H9 (cell line): ENCODE data around the gene IMPDH1. TPM values are rescaled to one million over a fixed set of nuclear protein-coding genes. Genes with fewer than 3 reads are reported as not detected.
A peak's percentile ranks its signal among the peaks of the same experiment; 100 is the strongest.

Experiments
- DNase-seq: peaks from one replicate; pipeline ENCODE4 v3.0.0-alpha.2; 2017
- H2AFZ ChIP-seq: one replicate; pipeline ENCODE4 v1.6.1; 2013; ENCODE audit warnings: mild to moderate bottlenecking, low read length, control low read depth, moderate library complexity
- H2AK5ac ChIP-seq: 2 replicates; pipeline ENCODE4 v1.6.1; 2013; ENCODE audit warnings: low read length, control low read depth, mixed read lengths; ENCODE audit not compliant: insufficient read length
- H2BK120ac ChIP-seq: one replicate; pipeline ENCODE4 v1.6.1; 2013; ENCODE audit warnings: low read depth, mild to moderate bottlenecking, low read length, control low read depth, inconsistent platforms; ENCODE audit not compliant: poor library complexity, severe bottlenecking
- H2BK12ac ChIP-seq: 2 replicates; pipeline ENCODE4 v1.6.1; 2013; ENCODE audit warnings: low read length, control low read depth, mixed read lengths, low read depth; ENCODE audit not compliant: insufficient read length
- H2BK15ac ChIP-seq: 2 replicates; pipeline ENCODE4 v1.6.1; 2013; ENCODE audit warnings: low read depth, low read length, control low read depth
- H2BK20ac ChIP-seq: one replicate; pipeline ENCODE4 v1.6.1; 2013; ENCODE audit warnings: low read depth, mild to moderate bottlenecking, low read length, control low read depth, inconsistent platforms; ENCODE audit not compliant: poor library complexity, severe bottlenecking
- H2BK5ac ChIP-seq: 2 replicates; pipeline ENCODE4 v1.6.1; 2013; ENCODE audit warnings: low read length, control low read depth, mixed read lengths; ENCODE audit not compliant: insufficient read length
- H3K14ac ChIP-seq: 2 replicates; pipeline ENCODE4 v1.6.1; 2013; ENCODE audit warnings: low read length, control low read depth; ENCODE audit not compliant: insufficient read depth
- H3K18ac ChIP-seq: 2 replicates; pipeline ENCODE4 v1.6.1; 2013; ENCODE audit warnings: low read depth, mild to moderate bottlenecking, mixed read lengths, low read length, control low read depth; ENCODE audit not compliant: insufficient read length
- H3K23ac ChIP-seq: 2 replicates; pipeline ENCODE4 v1.6.1; 2013; ENCODE audit warnings: low read length, control low read depth, mixed read lengths, low read depth; ENCODE audit not compliant: insufficient read length
- H3K23me2 ChIP-seq: 2 replicates; pipeline ENCODE4 v1.6.1; 2013; ENCODE audit warnings: low read depth, mild to moderate bottlenecking, mixed read lengths, low read length, control low read depth; ENCODE audit not compliant: insufficient read length, poor library complexity, severe bottlenecking
- H3K27ac ChIP-seq: 2 replicates; pipeline ENCODE4 v1.5.1; 2013; ENCODE audit warnings: low read length, control low read depth, mixed read lengths, low read depth; ENCODE audit not compliant: insufficient read length
- H3K27me3 ChIP-seq: 2 replicates; pipeline ENCODE4 v1.6.1; 2013; ENCODE audit warnings: low read length, control low read depth, inconsistent platforms; ENCODE audit not compliant: insufficient read depth
- H3K4ac ChIP-seq: 2 replicates; pipeline ENCODE4 v1.6.1; 2013; ENCODE audit warnings: low read depth, mild to moderate bottlenecking, control low read depth, inconsistent platforms, low read length, moderate library complexity
- H3K4me1 ChIP-seq: 2 replicates; pipeline ENCODE4 v1.6.1; 2013; ENCODE audit warnings: low read length, control low read depth, inconsistent platforms; ENCODE audit not compliant: insufficient read depth
- H3K4me2 ChIP-seq: 2 replicates; pipeline ENCODE4 v1.6.1; 2013; ENCODE audit warnings: low read length, control low read depth, mixed read lengths; ENCODE audit not compliant: insufficient read length, insufficient read depth
- H3K56ac ChIP-seq: 2 replicates; pipeline ENCODE4 v1.6.1; 2013; ENCODE audit warnings: low read depth, mild to moderate bottlenecking, mixed read lengths, low read length, control low read depth; ENCODE audit not compliant: insufficient read length
- H3K79me1 ChIP-seq: 2 replicates; pipeline ENCODE4 v1.6.1; 2013; ENCODE audit warnings: low read depth, mild to moderate bottlenecking, moderate library complexity, low read length, control low read depth, inconsistent platforms; ENCODE audit not compliant: insufficient read depth, poor library complexity, severe bottlenecking
- H3K79me2 ChIP-seq: 2 replicates; pipeline ENCODE4 v1.6.1; 2013; ENCODE audit warnings: low read length, control low read depth, inconsistent platforms; ENCODE audit not compliant: insufficient read depth
- H3K9ac ChIP-seq: 2 replicates; pipeline ENCODE4 v1.6.1; 2013; ENCODE audit warnings: low read length, control low read depth, mixed read lengths; ENCODE audit not compliant: insufficient read length; ENCODE audit errors: extremely low read depth
- H3K9me3 ChIP-seq: one replicate; pipeline ENCODE4 v1.6.1; 2013; ENCODE audit warnings: low read depth, low read length, inconsistent platforms; ENCODE audit not compliant: control insufficient read depth
- H3T11ph ChIP-seq: one replicate; pipeline ENCODE4 v1.6.1; 2013; ENCODE audit warnings: mild to moderate bottlenecking, low read length, control low read depth, inconsistent platforms
- H4K20me1 ChIP-seq: one replicate; pipeline ENCODE4 v1.6.1; 2013; ENCODE audit not compliant: control insufficient read depth, insufficient read length, insufficient read depth
- H4K5ac ChIP-seq: 2 replicates; pipeline ENCODE4 v1.6.1; 2013; ENCODE audit warnings: low read depth, mild to moderate bottlenecking, mixed read lengths, low read length, control low read depth; ENCODE audit not compliant: insufficient read length
- H4K8ac ChIP-seq: replicated peaks from 2 replicates; pipeline ENCODE4 v1.6.1; 2013; ENCODE audit warnings: low read length, control low read depth, mixed read lengths, low read depth; ENCODE audit not compliant: insufficient read length
- H4K91ac ChIP-seq: 2 replicates; pipeline ENCODE4 v1.6.1; 2013; ENCODE audit warnings: low read depth, mild to moderate bottlenecking, moderate library complexity, mixed read lengths, low read length, control low read depth; ENCODE audit not compliant: insufficient read length
- H3K27ac Mint-ChIP-seq, 3 experiments: 2 replicates in 2 of 3; 3 replicates in 1 of 3; pipeline ENCODE4 v1.8.0; 2020 to 2021; ENCODE audit warnings: mixed read lengths in 3 of 3, mild to moderate bottlenecking in 1 of 3, moderate library complexity in 1 of 3
- H3K27me3 Mint-ChIP-seq: 2 replicates; pipeline ENCODE4 v1.8.0; 2021; ENCODE audit warnings: low read depth, mild to moderate bottlenecking, moderate library complexity, mixed read lengths
- H3K36me3 Mint-ChIP-seq, 3 experiments: 2 replicates in 2 of 3; 3 replicates in 1 of 3; pipeline ENCODE4 v1.8.0; 2020 to 2021; ENCODE audit warnings: low read depth in 3 of 3, mixed read lengths in 3 of 3; ENCODE audit not compliant: insufficient read depth in 1 of 3
- H3K4me1 Mint-ChIP-seq, 2 experiments: 2 replicates each; pipeline ENCODE4 v1.8.0; 2020; ENCODE audit warnings: mixed read lengths in 2 of 2
- H3K4me3 Mint-ChIP-seq, 2 experiments: 2 replicates in 1 of 2; 3 replicates in 1 of 2; pipeline ENCODE4 v1.8.0; 2020 to 2021; ENCODE audit warnings: mild to moderate bottlenecking in 2 of 2, mixed read lengths in 2 of 2, moderate library complexity in 1 of 2
- H3K9me3 Mint-ChIP-seq, 2 experiments: 2 replicates in 1 of 2; 3 replicates in 1 of 2; pipeline ENCODE4 v1.8.0; 2020; ENCODE audit warnings: mild to moderate bottlenecking in 2 of 2, mixed read lengths in 2 of 2, moderate library complexity in 1 of 2
- WGBS: extraction: QIAGEN DNeasy Blood & Tissue Kit; methylation state at CpG from one replicate; pipeline ENCODE4 v1.1.7; 2013; ENCODE audit warnings: missing lambda C conversion rate, low lambda C conversion rate, mixed read lengths; ENCODE audit not compliant: insufficient read length; ENCODE audit errors: extremely low coverage; 5-methylcytosine and 5-hydroxymethylcytosine counted together
- total RNA-seq: library from RNA; stranded (reverse); gene quantifications from 2 replicates; pipeline ENCODE4 v1.2.1, GENCODE V29; 2021
- TF ChIP-seq, protein P1 (sequence below): fragments of 200-600 bp; sonication (generic); conservative IDR thresholded peaks from 3 replicates; pipeline ENCODE4 v1.8.0; 2021; ENCODE audit warnings: antibody characterized with exemption, mild to moderate bottlenecking

IMPDH1 gene
- total RNA-seq, 1 experiment from 2014 or later = 35.2 TPM

DNA sequence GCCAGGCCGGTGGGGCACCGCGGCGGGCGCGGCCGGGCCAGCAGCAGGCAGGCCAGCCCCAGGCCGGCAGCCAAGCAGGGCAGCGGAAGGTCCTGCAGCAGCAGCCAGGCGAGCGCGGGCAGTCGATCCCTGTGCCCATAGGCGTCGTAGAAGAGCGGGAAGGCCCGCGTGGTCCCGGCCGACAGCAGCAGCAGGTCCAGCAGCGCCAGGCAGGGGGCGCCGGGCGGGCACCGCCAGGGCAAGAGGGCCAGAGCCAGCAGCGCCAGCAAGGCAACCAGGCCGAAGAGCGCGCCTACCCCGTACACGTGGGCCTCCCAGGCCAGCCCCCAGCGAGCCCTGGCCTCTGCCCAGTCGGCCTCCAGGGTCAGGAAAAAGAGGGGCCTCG lies 57.6 kb downstream of the IMPDH1 start:
- no peak overlapping the region for H4K8ac ChIP-seq
- no peak overlapping the region for H3K23ac ChIP-seq
- DNase-seq = peak; percentile 94
- no peak overlapping the region for H2BK15ac ChIP-seq
- H3K79me2 ChIP-seq = 0 out of 2 replicates have a peak, but pooled peaks cover 1% of the 10 kb centered on the region
- H2AK5ac ChIP-seq = no peak overlapping the region
- H3K9me3 ChIP-seq = no peaks in the 10 kb centered on the region
- no peaks in the 10 kb centered on the region for H4K20me1 ChIP-seq
- peaks cover 15% of the 10 kb centered on the region; the same call in 1 of the 2 replicates for H3K27me3 ChIP-seq
- TF ChIP-seq, protein P1, sequence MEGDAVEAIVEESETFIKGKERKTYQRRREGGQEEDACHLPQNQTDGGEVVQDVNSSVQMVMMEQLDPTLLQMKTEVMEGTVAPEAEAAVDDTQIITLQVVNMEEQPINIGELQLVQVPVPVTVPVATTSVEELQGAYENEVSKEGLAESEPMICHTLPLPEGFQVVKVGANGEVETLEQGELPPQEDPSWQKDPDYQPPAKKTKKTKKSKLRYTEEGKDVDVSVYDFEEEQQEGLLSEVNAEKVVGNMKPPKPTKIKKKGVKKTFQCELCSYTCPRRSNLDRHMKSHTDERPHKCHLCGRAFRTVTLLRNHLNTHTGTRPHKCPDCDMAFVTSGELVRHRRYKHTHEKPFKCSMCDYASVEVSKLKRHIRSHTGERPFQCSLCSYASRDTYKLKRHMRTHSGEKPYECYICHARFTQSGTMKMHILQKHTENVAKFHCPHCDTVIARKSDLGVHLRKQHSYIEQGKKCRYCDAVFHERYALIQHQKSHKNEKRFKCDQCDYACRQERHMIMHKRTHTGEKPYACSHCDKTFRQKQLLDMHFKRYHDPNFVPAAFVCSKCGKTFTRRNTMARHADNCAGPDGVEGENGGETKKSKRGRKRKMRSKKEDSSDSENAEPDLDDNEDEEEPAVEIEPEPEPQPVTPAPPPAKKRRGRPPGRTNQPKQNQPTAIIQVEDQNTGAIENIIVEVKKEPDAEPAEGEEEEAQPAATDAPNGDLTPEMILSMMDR = peak; percentile 68
- H3K79me1 ChIP-seq = no peaks in the 10 kb centered on the region
- H2BK5ac ChIP-seq = no peak overlapping the region
- no peak overlapping the region for H4K5ac ChIP-seq
- no peak overlapping the region for H3K4ac ChIP-seq
- Mint-ChIP-seq H3K9me3 (no peaks in the 10 kb centered on the region), H3K4me1 (peaks cover 3 to 10% of the 10 kb centered on the region in 2 experiments; a peak in 3 of 4 replicates), H3K27ac (no peak overlapping the region), H3K27me3 (peaks cover 83% of the 10 kb centered on the region), H3K4me3 (no peak overlapping the region), H3K36me3 (no peaks in the 10 kb centered on the region)
- no peak overlapping the region for H3K18ac ChIP-seq
- no peak overlapping the region for H3K27ac ChIP-seq
- H2BK12ac ChIP-seq = no peak overlapping the region
- no peak overlapping the region for H3K56ac ChIP-seq
- H3K23me2 ChIP-seq = peaks cover 3% of the 10 kb centered on the region
- H3T11ph ChIP-seq = no peak overlapping the region
- H2BK20ac ChIP-seq = no peak overlapping the region
- no peak overlapping the region for H4K91ac ChIP-seq
- peak overlapping the region; percentile 52; the same call in 1 of the 2 replicates for H3K14ac ChIP-seq
- no peak overlapping the region for H2AFZ ChIP-seq
- WGBS = no CpG with 5 or more reads among the region's 34 CpGs
- H3K4me1 ChIP-seq = no peaks in the 10 kb centered on the region
- no peak overlapping the region for H3K4me2 ChIP-seq
- H3K9ac ChIP-seq = no peak overlapping the region
- no peak overlapping the region for H2BK120ac ChIP-seq
